ENCODE measurements around the gene ZC3H18.

The ZC3H18 gene

GRCh38 chr16:88581033-88581432 is 10.8 kb downstream of the ZC3H18 start:
- no peak for DNase-seq (ENCODE audit: low read depth)
- TF ChIP-seq CTCF (IDR thresholded peaks at IDR 0.05; ENCODE audit: insufficient read depth, low read depth, low read length, missing control alignments): no peak

GRCh38 chr16:88582912-88583575 is 12.8 kb downstream of the ZC3H18 start:
- no peak for DNase-seq (ENCODE audit: low read depth)
- TF ChIP-seq CTCF (IDR thresholded peaks at IDR 0.05; ENCODE audit: insufficient read depth, low read depth, low read length, missing control alignments): no peak
- H3K4me3 ChIP-seq (ENCODE audit: low read length): no peak overlapping the region

More at GRCh38 chr16:88581033-88581432, 10.8 kb downstream of the ZC3H18 start:
- no peak overlapping the region for H3K4me3 ChIP-seq (ENCODE audit: low read length)

- H3K4me3 ChIP-seq (ENCODE audit: low read length): no peak overlapping the region
- DNase-seq (ENCODE audit: low read depth): no peak
- no peak for TF ChIP-seq CTCF (IDR thresholded peaks at IDR 0.05; ENCODE audit: insufficient read depth, low read depth, low read length, missing control alignments)
Observed at GRCh38 chr16:88584676-88585075, 14.5 kb downstream of the ZC3H18 start.

- H3K4me3 ChIP-seq (ENCODE audit: low read length): no peak overlapping the region
- no peak for TF ChIP-seq CTCF (IDR thresholded peaks at IDR 0.05; ENCODE audit: insufficient read depth, low read depth, low read length, missing control alignments)
- DNase-seq (ENCODE audit: low read depth): no peak
Observed at GRCh38 chr16:88585269-88585668, 15.1 kb downstream of the ZC3H18 start.

GRCh38 chr16:88585927-88586581 is 15.9 kb downstream of the ZC3H18 start:
- no peak for TF ChIP-seq CTCF (IDR thresholded peaks at IDR 0.05; ENCODE audit: insufficient read depth, low read depth, low read length, missing control alignments)
- H3K4me3 ChIP-seq (ENCODE audit: low read length): no peak overlapping the region

DNA sequence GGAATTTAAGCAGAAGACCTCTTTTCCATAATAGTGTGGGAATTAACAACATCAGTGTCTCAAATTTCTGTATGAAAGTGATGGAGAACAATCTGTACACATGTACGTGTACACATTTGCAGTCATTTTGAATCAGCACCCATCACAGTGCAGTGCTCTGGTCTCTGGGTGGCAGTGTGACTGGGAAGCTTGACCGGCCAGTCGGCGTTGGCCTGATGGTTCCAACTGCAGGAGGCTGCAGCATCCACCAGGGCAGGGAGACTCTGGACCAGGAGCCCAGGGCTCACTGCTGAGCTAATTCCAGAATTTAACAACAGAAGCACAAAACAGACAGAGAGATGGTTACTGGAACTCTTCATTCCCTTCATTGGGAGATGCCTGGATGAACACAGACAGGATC is 17.9 kb downstream of the ZC3H18 start:
- no peak for TF ChIP-seq CTCF (IDR thresholded peaks at IDR 0.05; ENCODE audit: insufficient read depth, low read depth, low read length, missing control alignments)
- no peak for DNase-seq (ENCODE audit: low read depth)
- H3K4me3 ChIP-seq (ENCODE audit: low read length): no peak overlapping the region

More at GRCh38 chr16:88585927-88586581, 15.9 kb downstream of the ZC3H18 start:
- DNase-seq (ENCODE audit: low read depth): no peak
